ENCODE data around the gene KANSL1. TPM values are rescaled to one million over a fixed set of nuclear protein-coding genes. Genes with fewer than 3 reads are reported as not detected.

The KANSL1 gene
- total and polyA plus RNA-seq, 2 donors (not counting 1 experiment from before 2014, with no cell fraction given): 8.4 to 78.6 TPM

- Histone ChIP-seq H3K4me3 (replicated peaks in 1 of 4; ENCODE audit: control extremely low read depth in 1 of 4, insufficient read depth in 1 of 4, low read depth in 3 of 4, low read length in 4 of 4) (no peak overlapping the region), H4K20me1 (ENCODE audit: control insufficient read depth, extremely low read depth, insufficient read depth, low read length) (no peaks in the 10 kb centered on the region), H3K9me3 (ENCODE audit: control insufficient read depth, insufficient read depth, low read depth, low read length) (no peaks in the 10 kb centered on the region), H3K9ac (ENCODE audit: insufficient read depth, low read length) (no peak overlapping the region), H3K4me1 (ENCODE audit: control insufficient read depth, extremely low read depth, insufficient read depth, low read length) (no peaks in the 10 kb centered on the region), H3K79me2 (ENCODE audit: control insufficient read depth, insufficient read depth, low read length) (no peaks in the 10 kb centered on the region), H3K36me3 (ENCODE audit: control insufficient read depth, insufficient read depth, low read length) (no peaks in the 10 kb centered on the region), H3K27me3 (ENCODE audit: control insufficient read depth, insufficient read depth, low read length) (peaks cover 3% of the 10 kb centered on the region), H3K4me2 (ENCODE audit: extremely low read depth, insufficient read depth, low read length) (no peak overlapping the region), H3K27ac (ENCODE audit: insufficient read depth, low read length) (no peak overlapping the region), H2AFZ (ENCODE audit: low read length) (no peak overlapping the region)
- no peak for DNase-seq (ENCODE audit: low read depth in 2 of 2)
- TF ChIP-seq CTCF (conservative IDR thresholded peaks at IDR 0.05 in 1 of 2, IDR thresholded peaks at IDR 0.05 in 1 of 2; ENCODE audit: low read depth in 1 of 2, low read length in 2 of 2) (no peak), EZH2 (IDR thresholded peaks at IDR 0.05; ENCODE audit: low read length, missing control alignments) (no peak)
Measured at GRCh38 chr17:46002973-46003316, 190.3 kb downstream of the KANSL1 start.

GRCh38 chr17:46002311-46002972, 190.8 kb downstream of the KANSL1 start:
- Histone ChIP-seq H3K9ac (ENCODE audit: insufficient read depth, low read length) (peak overlapping the region; percentile 4), H4K20me1 (ENCODE audit: control insufficient read depth, extremely low read depth, insufficient read depth, low read length) (no peaks in the 10 kb centered on the region), H3K79me2 (ENCODE audit: control insufficient read depth, insufficient read depth, low read length) (no peaks in the 10 kb centered on the region), H3K36me3 (ENCODE audit: control insufficient read depth, insufficient read depth, low read length) (no peaks in the 10 kb centered on the region), H3K9me3 (ENCODE audit: control insufficient read depth, insufficient read depth, low read depth, low read length) (no peaks in the 10 kb centered on the region), H3K27ac (ENCODE audit: insufficient read depth, low read length) (no peak overlapping the region), H3K4me3 (replicated peaks in 1 of 4; ENCODE audit: control extremely low read depth in 1 of 4, insufficient read depth in 1 of 4, low read depth in 3 of 4, low read length in 4 of 4) (no peak overlapping the region), H3K4me1 (ENCODE audit: control insufficient read depth, extremely low read depth, insufficient read depth, low read length) (no peaks in the 10 kb centered on the region), H2AFZ (ENCODE audit: low read length) (no peak overlapping the region), H3K4me2 (ENCODE audit: extremely low read depth, insufficient read depth, low read length) (no peak overlapping the region), H3K27me3 (ENCODE audit: control insufficient read depth, insufficient read depth, low read length) (peaks cover 3% of the 10 kb centered on the region)
- peak; percentile 33 to 58 for DNase-seq (ENCODE audit: low read depth in 2 of 2)
- TF ChIP-seq CTCF (conservative IDR thresholded peaks at IDR 0.05 in 1 of 2, IDR thresholded peaks at IDR 0.05 in 1 of 2; ENCODE audit: low read depth in 1 of 2, low read length in 2 of 2) (peak; percentile 86 to 91), EZH2 (IDR thresholded peaks at IDR 0.05; ENCODE audit: low read length, missing control alignments) (no peak)

GRCh38 chr17:46001390-46002310, 191.6 kb downstream of the KANSL1 start:
- DNase-seq (ENCODE audit: low read depth in 2 of 2): no peak

More at GRCh38 chr17:46001390-46002310, 191.6 kb downstream of the KANSL1 start:
- Histone ChIP-seq H3K27ac (ENCODE audit: insufficient read depth, low read length) (no peak overlapping the region), H3K4me3 (replicated peaks in 1 of 4; ENCODE audit: control extremely low read depth in 1 of 4, insufficient read depth in 1 of 4, low read depth in 3 of 4, low read length in 4 of 4) (no peak overlapping the region), H3K4me2 (ENCODE audit: extremely low read depth, insufficient read depth, low read length) (no peak overlapping the region), H3K27me3 (ENCODE audit: control insufficient read depth, insufficient read depth, low read length) (peaks cover 3% of the 10 kb centered on the region), H3K9ac (ENCODE audit: insufficient read depth, low read length) (no peak overlapping the region), H3K4me1 (ENCODE audit: control insufficient read depth, extremely low read depth, insufficient read depth, low read length) (no peaks in the 10 kb centered on the region), H2AFZ (ENCODE audit: low read length) (no peak overlapping the region), H3K36me3 (ENCODE audit: control insufficient read depth, insufficient read depth, low read length) (no peaks in the 10 kb centered on the region), H3K9me3 (ENCODE audit: control insufficient read depth, insufficient read depth, low read depth, low read length) (no peaks in the 10 kb centered on the region), H4K20me1 (ENCODE audit: control insufficient read depth, extremely low read depth, insufficient read depth, low read length) (no peaks in the 10 kb centered on the region), H3K79me2 (ENCODE audit: control insufficient read depth, insufficient read depth, low read length) (no peaks in the 10 kb centered on the region)
- TF ChIP-seq CTCF (conservative IDR thresholded peaks at IDR 0.05 in 1 of 2, IDR thresholded peaks at IDR 0.05 in 1 of 2; ENCODE audit: low read depth in 1 of 2, low read length in 2 of 2): no peak
- TF ChIP-seq EZH2 (IDR thresholded peaks at IDR 0.05; ENCODE audit: low read length, missing control alignments): no peak

Measured in fibroblast of lung (primary cell).